Prostate gland (tissue), 2 donors: ENCODE results near the gene IL2.

ENCODE experiments used
- POLR2A ChIP-seq: fragments of 450-650 bp; IDR thresholded peaks from one replicate; pipeline ENCODE4 v1.6.1; 2016; ENCODE audit warnings: antibody characterized with exemption, mild to moderate bottlenecking
- TF ChIP-seq, protein P1 (sequence below), 4 experiments: fragments of 200-600 bp in 2 of 4; fragments of 450-650 bp in 2 of 4; sonication (generic) in 2 of 4; IDR thresholded peaks; 1 replicate in 3 of 4; 2 replicates in 1 of 4; pipeline ENCODE4 v1.5.1; 2016 to 2019; ENCODE audit warnings: antibody characterized with exemption in 4 of 4, mild to moderate bottlenecking in 2 of 4, moderate library complexity in 2 of 4

DNA sequence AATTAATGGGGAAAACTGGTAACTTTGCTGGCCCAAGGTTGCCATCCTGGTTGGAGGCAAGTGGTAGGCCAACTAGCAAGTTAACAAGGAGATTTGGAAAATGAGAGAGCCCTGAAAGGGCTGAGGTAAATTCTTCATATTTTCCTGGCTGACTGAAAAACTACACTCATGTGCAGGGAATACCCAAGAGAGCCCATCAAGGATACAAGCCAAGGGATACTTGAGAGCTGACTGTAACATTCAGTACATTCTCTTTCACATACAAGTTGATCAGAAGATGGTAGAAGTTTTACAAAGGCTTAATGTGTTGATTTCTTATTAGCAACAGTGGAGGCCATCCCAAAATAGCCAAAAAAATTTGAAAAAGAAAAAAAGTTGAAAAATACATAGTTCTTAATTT lies 33.3 kb downstream of the IL2 start:
- TF ChIP-seq, protein P1, sequence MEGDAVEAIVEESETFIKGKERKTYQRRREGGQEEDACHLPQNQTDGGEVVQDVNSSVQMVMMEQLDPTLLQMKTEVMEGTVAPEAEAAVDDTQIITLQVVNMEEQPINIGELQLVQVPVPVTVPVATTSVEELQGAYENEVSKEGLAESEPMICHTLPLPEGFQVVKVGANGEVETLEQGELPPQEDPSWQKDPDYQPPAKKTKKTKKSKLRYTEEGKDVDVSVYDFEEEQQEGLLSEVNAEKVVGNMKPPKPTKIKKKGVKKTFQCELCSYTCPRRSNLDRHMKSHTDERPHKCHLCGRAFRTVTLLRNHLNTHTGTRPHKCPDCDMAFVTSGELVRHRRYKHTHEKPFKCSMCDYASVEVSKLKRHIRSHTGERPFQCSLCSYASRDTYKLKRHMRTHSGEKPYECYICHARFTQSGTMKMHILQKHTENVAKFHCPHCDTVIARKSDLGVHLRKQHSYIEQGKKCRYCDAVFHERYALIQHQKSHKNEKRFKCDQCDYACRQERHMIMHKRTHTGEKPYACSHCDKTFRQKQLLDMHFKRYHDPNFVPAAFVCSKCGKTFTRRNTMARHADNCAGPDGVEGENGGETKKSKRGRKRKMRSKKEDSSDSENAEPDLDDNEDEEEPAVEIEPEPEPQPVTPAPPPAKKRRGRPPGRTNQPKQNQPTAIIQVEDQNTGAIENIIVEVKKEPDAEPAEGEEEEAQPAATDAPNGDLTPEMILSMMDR (IDR thresholded peaks at IDR 0.05): no peak
- TF ChIP-seq POLR2A: no peak
